ENCODE data around the gene EXOC2.

DNA sequence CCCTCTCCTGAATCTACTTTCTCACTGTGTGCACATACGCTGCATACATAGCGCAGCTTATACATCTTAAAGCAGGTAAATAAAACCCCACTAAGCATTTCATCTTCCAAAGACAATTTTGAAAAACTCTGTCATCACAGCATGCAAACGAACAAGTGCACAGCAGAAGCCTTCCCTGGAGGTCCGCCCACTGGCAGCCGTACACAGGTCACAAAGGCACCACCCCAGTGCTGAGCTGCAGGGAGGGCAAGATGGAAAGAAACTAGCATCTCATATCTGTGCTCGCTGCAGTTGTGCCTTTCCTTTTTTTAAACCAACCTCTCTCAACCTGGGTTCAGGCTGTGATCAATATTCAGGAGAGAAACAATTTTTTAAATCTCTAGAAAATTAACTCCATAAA lies 109.3 kb downstream of the EXOC2 start:
- TF ChIP-seq, protein P1, sequence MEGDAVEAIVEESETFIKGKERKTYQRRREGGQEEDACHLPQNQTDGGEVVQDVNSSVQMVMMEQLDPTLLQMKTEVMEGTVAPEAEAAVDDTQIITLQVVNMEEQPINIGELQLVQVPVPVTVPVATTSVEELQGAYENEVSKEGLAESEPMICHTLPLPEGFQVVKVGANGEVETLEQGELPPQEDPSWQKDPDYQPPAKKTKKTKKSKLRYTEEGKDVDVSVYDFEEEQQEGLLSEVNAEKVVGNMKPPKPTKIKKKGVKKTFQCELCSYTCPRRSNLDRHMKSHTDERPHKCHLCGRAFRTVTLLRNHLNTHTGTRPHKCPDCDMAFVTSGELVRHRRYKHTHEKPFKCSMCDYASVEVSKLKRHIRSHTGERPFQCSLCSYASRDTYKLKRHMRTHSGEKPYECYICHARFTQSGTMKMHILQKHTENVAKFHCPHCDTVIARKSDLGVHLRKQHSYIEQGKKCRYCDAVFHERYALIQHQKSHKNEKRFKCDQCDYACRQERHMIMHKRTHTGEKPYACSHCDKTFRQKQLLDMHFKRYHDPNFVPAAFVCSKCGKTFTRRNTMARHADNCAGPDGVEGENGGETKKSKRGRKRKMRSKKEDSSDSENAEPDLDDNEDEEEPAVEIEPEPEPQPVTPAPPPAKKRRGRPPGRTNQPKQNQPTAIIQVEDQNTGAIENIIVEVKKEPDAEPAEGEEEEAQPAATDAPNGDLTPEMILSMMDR (IDR thresholded peaks at IDR 0.05): no peak
- no peak for TF ChIP-seq POLR2A (IDR thresholded peaks at IDR 0.05)

Data from lower leg skin (tissue), 3 donors.